Subcutaneous adipose tissue (tissue), 4 donors: ENCODE measurements around the gene FTL. TPM values are rescaled to one million over a fixed set of nuclear protein-coding genes. Genes with fewer than 3 reads are reported as not detected.

ENCODE experiments used
- CTCF ChIP-seq: fragments of 450-650 bp; IDR thresholded peaks from one replicate; pipeline ENCODE4 v1.5.1; 2016; ENCODE audit warnings: low read depth, mild to moderate bottlenecking, control low read depth, antibody characterized with exemption, moderate library complexity
- total RNA-seq, 4 donors: library from RNA; depleted of rRNA; stranded (reverse); fragments of >200 nt; gene quantifications; one replicate each; pipeline ENCODE4 v1.1.0, GENCODE V29; 2016

The FTL gene
- total RNA-seq, 4 donors from 2014 or later: 7,770 to 28,830 (median 13,714) TPM

- TF ChIP-seq CTCF: no peak
Measured at GRCh38 chr19:48991011-48991609, 26.0 kb downstream of the FTL start.

DNA sequence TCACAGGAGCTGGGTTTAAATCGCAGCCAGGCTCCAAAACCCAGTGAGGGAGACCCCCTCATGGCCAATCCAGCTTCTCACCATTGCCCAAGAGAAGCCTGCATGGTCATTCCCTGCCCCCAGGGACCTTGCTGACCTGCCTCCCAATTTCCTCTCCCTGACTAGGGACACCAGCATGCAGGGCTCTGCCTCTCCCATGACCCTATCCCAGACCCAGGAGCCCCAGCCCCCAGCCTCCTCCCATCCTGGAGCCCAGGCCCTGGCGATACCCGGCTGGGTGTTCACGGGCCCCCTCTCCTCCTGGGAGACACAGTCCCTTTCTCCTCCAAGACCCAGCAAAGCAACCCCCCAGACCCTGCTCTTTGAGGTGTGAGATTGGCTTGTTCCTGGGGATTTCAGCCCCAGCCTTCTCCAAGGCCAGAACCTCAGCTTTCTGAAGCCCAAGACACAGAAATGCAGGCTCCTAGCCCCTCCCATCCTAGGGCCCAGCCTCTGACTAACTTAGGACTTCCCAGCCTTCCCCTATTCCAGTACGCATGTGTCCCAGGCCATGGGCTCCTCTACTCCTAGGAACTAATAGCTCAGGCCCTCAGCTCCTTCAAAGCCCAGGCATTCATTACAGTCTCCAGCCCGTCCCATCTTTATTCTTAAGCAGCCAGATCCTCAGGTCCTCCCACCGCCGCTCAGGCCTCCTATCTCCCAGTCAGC, 26.9 kb downstream of the FTL start:
- no peak for TF ChIP-seq CTCF

- no peak for TF ChIP-seq CTCF
Measured at GRCh38 chr19:48992581-48993174, 27.6 kb downstream of the FTL start.

GRCh38 chr19:48993175-48994034, 28.3 kb downstream of the FTL start, which contains the start of the genes GYS1 and RUVBL2:
TSS of gene GYS1 (minus strand) at chr19:48993309. CDS start at chr19:48993112, 197 bp downstream.
TSS of gene RUVBL2 (plus strand) at chr19:48993887. CDS start at chr19:48993912, 25 bp downstream.
- TF ChIP-seq CTCF: no peak

GRCh38 chr19:48994035-48994386, 28.9 kb downstream of the FTL start:
- TF ChIP-seq CTCF: no peak

- TF ChIP-seq CTCF: no peak
Measured at GRCh38 chr19:48997972-48998371, 32.9 kb downstream of the FTL start.
